HG02642 (cell line): ENCODE results near the gene FKBP15.
A peak's percentile ranks its signal among the peaks of the same experiment; 100 is the strongest.
"Not testable (repeated sequence)": the region's sequence is repeated elsewhere in the genome, so short reads cannot be mapped to it uniquely, and the experiment has no call there.

Experiments used
- ATAC-seq: cut with Tn5 transposase; IDR thresholded peaks from one replicate; pipeline ENCODE4 v1.9.1; 2021; ENCODE audit warnings: mild to moderate bottlenecking; ENCODE audit not compliant: unreplicated experiment, poor library complexity

The FKBP15 gene

GRCh38 chr9:113152699-113153098, 68.4 kb downstream of the FKBP15 start:
- ATAC-seq, result no peak

- ATAC-seq, result no peak
Measured at GRCh38 chr9:113151696-113152630, 69.1 kb downstream of the FKBP15 start.

GRCh38 chr9:113150670-113151611, 70.1 kb downstream of the FKBP15 start, which contains the start of gene SLC31A2:
Gene SLC31A2 (plus strand): TSS chr9:113151007. CDS start chr9:113151075, 68 bp downstream.
- ATAC-seq, result peak; percentile 97

- not testable (repeated sequence) for ATAC-seq
Measured at GRCh38 chr9:113149561-113149960, 71.5 kb downstream of the FKBP15 start.

- no peak for ATAC-seq
Measured at GRCh38 chr9:113148781-113149510, 72.1 kb downstream of the FKBP15 start.

GRCh38 chr9:113148372-113148705, 72.7 kb downstream of the FKBP15 start:
- no peak for ATAC-seq

GRCh38 chr9:113143432-113144227, 77.4 kb downstream of the FKBP15 start:
- ATAC-seq, result no peak

- ATAC-seq, result not testable (repeated sequence)
Measured at GRCh38 chr9:113140896-113141295, 80.2 kb downstream of the FKBP15 start.

- no peak for ATAC-seq
Measured at GRCh38 chr9:113139953-113140352, 81.1 kb downstream of the FKBP15 start.

- ATAC-seq, result no peak
Measured at GRCh38 chr9:113139225-113139829, 81.8 kb downstream of the FKBP15 start.

GRCh38 chr9:113138760-113139159, 82.3 kb downstream of the FKBP15 start:
- ATAC-seq, result no peak

GRCh38 chr9:113137196-113138168, 83.6 kb downstream of the FKBP15 start:
- ATAC-seq, result no peak

- ATAC-seq, result no peak
Measured at GRCh38 chr9:113131689-113132151, 89.4 kb downstream of the FKBP15 start.

GRCh38 chr9:113129884-113130283, 91.2 kb downstream of the FKBP15 start:
- no peak for ATAC-seq

- no peak for ATAC-seq
Measured at GRCh38 chr9:113129466-113129865, 91.6 kb downstream of the FKBP15 start.

- ATAC-seq, result no peak
Measured at GRCh38 chr9:113125386-113126035, 95.6 kb downstream of the FKBP15 start.

GRCh38 chr9:113118829-113119228, 102.2 kb downstream of the FKBP15 start:
- ATAC-seq, result not testable (repeated sequence)
